ENCODE results near the gene C4BPB. TPM values are rescaled to one million over a fixed set of nuclear protein-coding genes. Genes with fewer than 3 reads are reported as not detected.

The C4BPB gene
- total and polyA plus RNA-seq, 2 donors (not counting 3 experiments of a cell fraction or from before 2014, with no cell fraction given) = not detected

DNA sequence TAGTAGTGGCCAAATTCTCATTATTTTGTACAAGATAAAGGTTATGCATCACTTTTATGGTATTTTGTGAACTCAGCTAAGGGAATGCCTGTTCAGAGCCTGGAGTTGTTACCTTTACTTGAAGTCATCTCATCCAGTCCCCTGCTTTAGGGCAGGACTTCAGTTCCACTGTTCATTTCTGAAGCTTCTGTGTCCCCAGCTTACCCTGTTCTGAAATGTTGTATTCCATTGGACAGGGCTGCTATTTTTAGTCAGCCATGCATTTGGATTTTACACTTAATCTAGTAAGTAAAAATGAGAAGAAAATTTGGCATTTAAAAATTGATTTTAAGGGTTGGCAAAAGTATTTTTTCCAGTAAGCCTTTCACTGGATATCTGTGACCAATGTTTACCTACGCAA, 11.6 kb upstream of the C4BPB start:
- no peaks in the 10 kb centered on the region for H3K9me3 ChIP-seq (replicated peaks; ENCODE audit: control insufficient read depth, insufficient read depth, low read length)
- CTCF ChIA-PET = interaction anchor here (0.7 to 2.7 kb wide), 4 partner anchors 141 to 342 kb away, joined by 3 to 17 read pairs (median 3); no protein-coding TSS in a partner anchor
- H3K27ac ChIP-seq (ENCODE audit: insufficient read depth, low read depth, low read length) = no peak overlapping the region
- POLR2A ChIA-PET = no interaction called here
- intact Hi-C loops (cut with micrococcal nuclease) (loop anchor here (1.0 kb wide), 3 partner anchors 27 to 142 kb away; no protein-coding TSS in a partner anchor), dilution Hi-C loops (cut with MboI; ENCODE audit: extremely low pct_ligation_motif_present, low sequenced_read_pairs) (no loop called here)
- no peak overlapping the region for H3K4me2 ChIP-seq (ENCODE audit: insufficient read depth, low read length)
- H3K4me1 ChIP-seq (ENCODE audit: control insufficient read depth, extremely low read depth, insufficient read depth, low read length) = no peaks in the 10 kb centered on the region
- no peaks in the 10 kb centered on the region for H4K20me1 ChIP-seq (replicated peaks; ENCODE audit: control insufficient read depth, extremely low read depth, insufficient read depth, low read length)
- H3K79me2 ChIP-seq (ENCODE audit: control insufficient read depth, insufficient read depth, low read length) = no peaks in the 10 kb centered on the region
- DNase-seq (ENCODE audit: low read depth, low spot score) = no peak
- TF ChIP-seq POLR2A (IDR thresholded peaks at IDR 0.05; ENCODE audit: low read depth, low read length) (no peak), EZH2 (IDR thresholded peaks at IDR 0.05; ENCODE audit: borderline replicate concordance, low read depth, low read length, severe bottlenecking) (no peak), FOS (IDR thresholded peaks at IDR 0.05; ENCODE audit: borderline replicate concordance, insufficient read depth, low read length) (no peak), POLR2AphosphoS5 (IDR thresholded peaks at IDR 0.05; ENCODE audit: insufficient read depth, low read depth, low read length) (no peak)
- TF ChIP-seq, protein P1, sequence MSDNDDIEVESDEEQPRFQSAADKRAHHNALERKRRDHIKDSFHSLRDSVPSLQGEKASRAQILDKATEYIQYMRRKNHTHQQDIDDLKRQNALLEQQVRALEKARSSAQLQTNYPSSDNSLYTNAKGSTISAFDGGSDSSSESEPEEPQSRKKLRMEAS (IDR thresholded peaks at IDR 0.05; ENCODE audit: insufficient read depth, insufficient read length) = no peak
- H3K9ac ChIP-seq (replicated peaks; ENCODE audit: extremely low read depth, insufficient read depth, low read length) = no peak overlapping the region
- H2AFZ ChIP-seq (ENCODE audit: low read depth, low read length) = no peak overlapping the region
- no peaks in the 10 kb centered on the region for H3K36me3 ChIP-seq (ENCODE audit: control insufficient read depth in 2 of 2, extremely low read depth in 1 of 2, insufficient read depth in 2 of 2, low read length in 2 of 2)
- peaks cover 2 to 5% of the 10 kb centered on the region in 2 experiments for H3K27me3 ChIP-seq (ENCODE audit: control insufficient read depth in 2 of 2, insufficient read depth in 2 of 2, low read length in 2 of 2)
- no TSS peak for BruUV-seq (replicated peaks)
- FAIRE-seq = no peak
- no peak overlapping the region for H3K4me3 ChIP-seq (replicated peaks in 1 of 3; ENCODE audit: insufficient read depth in 1 of 3, low read depth in 1 of 3, low read length in 3 of 3)
- no peaks in the 10 kb centered on the region for H3K9me1 ChIP-seq (replicated peaks; ENCODE audit: control insufficient read depth, extremely low read depth, insufficient read depth, low read length)

DNA sequence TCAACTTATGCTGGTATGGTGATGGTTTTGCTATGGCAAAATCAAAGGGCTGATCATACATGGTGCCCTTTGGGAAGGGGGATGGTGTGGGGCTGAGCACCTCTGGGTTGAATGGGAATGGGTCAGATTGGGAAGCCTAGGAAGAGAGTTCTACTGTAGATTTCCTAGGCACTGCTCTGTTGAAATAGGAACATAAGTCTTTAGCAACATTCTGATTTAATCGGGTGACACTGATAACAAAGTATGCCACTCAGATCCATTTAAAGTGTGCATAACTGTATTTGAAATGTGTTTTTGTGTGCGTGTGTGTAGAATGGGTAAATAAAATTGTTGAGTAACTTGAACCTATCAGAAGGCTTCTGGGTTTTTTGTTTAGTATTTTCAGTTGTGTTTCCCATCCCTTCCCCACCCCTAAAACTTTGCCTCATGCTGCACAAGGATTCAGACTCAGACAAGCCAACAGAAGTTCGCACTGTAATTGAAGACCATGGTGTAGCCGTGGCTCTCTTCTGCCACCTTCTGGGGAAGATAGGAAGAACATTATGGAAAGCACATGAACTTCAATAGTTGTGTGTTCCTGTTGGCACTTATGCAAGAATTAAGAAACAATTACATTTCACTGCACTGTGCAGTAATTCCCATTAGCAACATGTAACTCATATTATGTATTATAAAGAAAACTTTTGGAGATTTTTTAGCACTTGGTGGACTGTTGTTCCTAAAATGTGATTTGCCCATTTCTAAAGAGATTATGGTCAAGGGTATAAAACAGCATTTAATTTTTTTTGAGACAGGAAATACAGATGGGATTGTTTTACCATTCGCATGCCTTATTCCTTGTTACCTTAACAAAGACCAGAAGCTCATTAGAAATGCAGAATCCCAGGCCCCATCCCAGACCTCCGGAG, 10.9 kb upstream of the C4BPB start:
- no TSS peak for BruUV-seq (replicated peaks)
- H3K27ac ChIP-seq (ENCODE audit: insufficient read depth, low read depth, low read length) = no peak overlapping the region
- H3K9me1 ChIP-seq (replicated peaks; ENCODE audit: control insufficient read depth, extremely low read depth, insufficient read depth, low read length) = no peaks in the 10 kb centered on the region
- H3K4me3 ChIP-seq (replicated peaks in 1 of 3; ENCODE audit: insufficient read depth in 1 of 3, low read depth in 1 of 3, low read length in 3 of 3) = no peak overlapping the region
- H3K4me1 ChIP-seq (ENCODE audit: control insufficient read depth, extremely low read depth, insufficient read depth, low read length) = no peaks in the 10 kb centered on the region
- peaks cover 2 to 5% of the 10 kb centered on the region in 2 experiments for H3K27me3 ChIP-seq (ENCODE audit: control insufficient read depth in 2 of 2, insufficient read depth in 2 of 2, low read length in 2 of 2)
- FAIRE-seq (peak; percentile 95), DNase-seq (ENCODE audit: low read depth, low spot score) (peak; percentile 85)
- H4K20me1 ChIP-seq (replicated peaks; ENCODE audit: control insufficient read depth, extremely low read depth, insufficient read depth, low read length) = no peaks in the 10 kb centered on the region
- ChIA-PET CTCF (interaction anchor here (0.7 to 2.7 kb wide), 5 partner anchors 9 to 343 kb away, joined by 3 to 17 read pairs (median 3); no protein-coding TSS in a partner anchor), POLR2A (no interaction called here)
- H3K79me2 ChIP-seq (ENCODE audit: control insufficient read depth, insufficient read depth, low read length) = no peaks in the 10 kb centered on the region
- dilution Hi-C loops (cut with MboI; ENCODE audit: extremely low pct_ligation_motif_present, low sequenced_read_pairs) = no loop called here
- H3K9me3 ChIP-seq (replicated peaks; ENCODE audit: control insufficient read depth, insufficient read depth, low read length) = no peaks in the 10 kb centered on the region
- H3K4me2 ChIP-seq (ENCODE audit: insufficient read depth, low read length) = no peak overlapping the region
- H2AFZ ChIP-seq (ENCODE audit: low read depth, low read length) = no peak overlapping the region
- no peak overlapping the region for H3K9ac ChIP-seq (replicated peaks; ENCODE audit: extremely low read depth, insufficient read depth, low read length)
- no peak for TF ChIP-seq EZH2 (IDR thresholded peaks at IDR 0.05; ENCODE audit: borderline replicate concordance, low read depth, low read length, severe bottlenecking)
- TF ChIP-seq, protein P2, sequence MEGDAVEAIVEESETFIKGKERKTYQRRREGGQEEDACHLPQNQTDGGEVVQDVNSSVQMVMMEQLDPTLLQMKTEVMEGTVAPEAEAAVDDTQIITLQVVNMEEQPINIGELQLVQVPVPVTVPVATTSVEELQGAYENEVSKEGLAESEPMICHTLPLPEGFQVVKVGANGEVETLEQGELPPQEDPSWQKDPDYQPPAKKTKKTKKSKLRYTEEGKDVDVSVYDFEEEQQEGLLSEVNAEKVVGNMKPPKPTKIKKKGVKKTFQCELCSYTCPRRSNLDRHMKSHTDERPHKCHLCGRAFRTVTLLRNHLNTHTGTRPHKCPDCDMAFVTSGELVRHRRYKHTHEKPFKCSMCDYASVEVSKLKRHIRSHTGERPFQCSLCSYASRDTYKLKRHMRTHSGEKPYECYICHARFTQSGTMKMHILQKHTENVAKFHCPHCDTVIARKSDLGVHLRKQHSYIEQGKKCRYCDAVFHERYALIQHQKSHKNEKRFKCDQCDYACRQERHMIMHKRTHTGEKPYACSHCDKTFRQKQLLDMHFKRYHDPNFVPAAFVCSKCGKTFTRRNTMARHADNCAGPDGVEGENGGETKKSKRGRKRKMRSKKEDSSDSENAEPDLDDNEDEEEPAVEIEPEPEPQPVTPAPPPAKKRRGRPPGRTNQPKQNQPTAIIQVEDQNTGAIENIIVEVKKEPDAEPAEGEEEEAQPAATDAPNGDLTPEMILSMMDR (IDR thresholded peaks at IDR 0.05; ENCODE audit: extremely low read depth in 1 of 2, insufficient read depth in 1 of 2, low read depth in 1 of 2, low read length in 2 of 2) = peak; percentile 69 to 75
- intact Hi-C loops (cut with micrococcal nuclease) = loop anchor here (1.0 kb wide), 4 partner anchors 27 to 422 kb away; no protein-coding TSS in a partner anchor
- no peaks in the 10 kb centered on the region for H3K36me3 ChIP-seq (ENCODE audit: control insufficient read depth in 2 of 2, extremely low read depth in 1 of 2, insufficient read depth in 2 of 2, low read length in 2 of 2)
